OCI-LY7 (cell line): ENCODE measurements around the gene NUTF2.

ENCODE experiments used
- EZH2phosphoT487 ChIP-seq: fragments of 200-600 bp; sonication (generic); IDR thresholded peaks from 2 replicates; pipeline ENCODE4 v1.6.1; 2018; ENCODE audit warnings: low read depth, borderline replicate concordance, mild to moderate bottlenecking, mixed run types, antibody characterized with exemption, low read length, moderate library complexity, mixed read lengths
- TF ChIP-seq, protein P1 (sequence below): fragments of 200-600 bp; sonication (generic); conservative IDR thresholded peaks from 2 replicates; pipeline ENCODE4 v1.5.1; 2014; ENCODE audit warnings: mild to moderate bottlenecking, antibody characterized with exemption, low read length, moderate library complexity, mixed read lengths

DNA sequence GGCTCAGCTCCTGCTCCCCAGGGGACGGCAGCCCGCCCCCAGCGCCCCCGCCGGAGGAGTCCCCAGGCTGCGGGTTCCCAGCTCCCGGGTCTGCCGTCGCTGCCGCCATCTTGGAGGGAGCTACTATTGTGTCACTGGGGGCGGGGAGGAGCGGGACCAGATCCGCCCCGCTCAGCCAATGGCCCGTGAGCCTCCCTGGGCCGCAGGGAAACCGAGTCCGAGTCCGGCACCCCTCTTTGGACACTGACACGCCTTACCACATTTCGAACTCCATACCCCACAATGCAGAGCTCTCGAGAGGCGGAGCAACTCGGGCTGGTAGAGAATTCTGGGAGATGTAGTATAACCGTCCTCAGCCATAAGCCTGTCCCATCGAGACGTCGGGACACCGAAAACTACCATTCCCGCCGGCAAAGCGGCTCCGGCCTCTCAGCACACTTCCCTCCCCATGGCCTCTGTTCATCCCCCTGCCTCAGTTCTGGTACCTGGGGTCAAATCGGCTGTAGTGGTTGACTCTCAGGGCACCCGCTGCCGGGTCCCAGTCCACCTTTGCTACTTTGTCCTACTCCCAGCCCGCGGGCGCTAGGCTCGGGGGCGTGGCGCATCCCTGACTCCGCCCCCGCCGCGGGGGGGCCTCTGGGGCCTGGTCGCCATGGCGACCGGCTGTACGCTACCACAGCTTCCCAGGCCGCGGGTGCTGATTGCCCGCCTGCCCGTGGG, 40.1 kb upstream of the NUTF2 start, which contains the start of the genes RANBP10 and TSNAXIP1:
- TF ChIP-seq, protein P1, sequence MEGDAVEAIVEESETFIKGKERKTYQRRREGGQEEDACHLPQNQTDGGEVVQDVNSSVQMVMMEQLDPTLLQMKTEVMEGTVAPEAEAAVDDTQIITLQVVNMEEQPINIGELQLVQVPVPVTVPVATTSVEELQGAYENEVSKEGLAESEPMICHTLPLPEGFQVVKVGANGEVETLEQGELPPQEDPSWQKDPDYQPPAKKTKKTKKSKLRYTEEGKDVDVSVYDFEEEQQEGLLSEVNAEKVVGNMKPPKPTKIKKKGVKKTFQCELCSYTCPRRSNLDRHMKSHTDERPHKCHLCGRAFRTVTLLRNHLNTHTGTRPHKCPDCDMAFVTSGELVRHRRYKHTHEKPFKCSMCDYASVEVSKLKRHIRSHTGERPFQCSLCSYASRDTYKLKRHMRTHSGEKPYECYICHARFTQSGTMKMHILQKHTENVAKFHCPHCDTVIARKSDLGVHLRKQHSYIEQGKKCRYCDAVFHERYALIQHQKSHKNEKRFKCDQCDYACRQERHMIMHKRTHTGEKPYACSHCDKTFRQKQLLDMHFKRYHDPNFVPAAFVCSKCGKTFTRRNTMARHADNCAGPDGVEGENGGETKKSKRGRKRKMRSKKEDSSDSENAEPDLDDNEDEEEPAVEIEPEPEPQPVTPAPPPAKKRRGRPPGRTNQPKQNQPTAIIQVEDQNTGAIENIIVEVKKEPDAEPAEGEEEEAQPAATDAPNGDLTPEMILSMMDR: no peak
- TF ChIP-seq EZH2phosphoT487: no peak
